DMS 273 (cell line): ENCODE data around the gene SGSH.
A peak's percentile ranks its signal among the peaks of the same experiment; 100 is the strongest.
"Not testable (repeated sequence)": the region's sequence is repeated elsewhere in the genome, so short reads cannot be mapped to it uniquely, and the experiment has no call there.

ENCODE experiments used
- DNase-seq: peaks from one replicate; lab custom pipeline; 2025; ENCODE audit not compliant: unreplicated experiment; lab: John Stamatoyannopoulos, UW

SGSH gene

DNA sequence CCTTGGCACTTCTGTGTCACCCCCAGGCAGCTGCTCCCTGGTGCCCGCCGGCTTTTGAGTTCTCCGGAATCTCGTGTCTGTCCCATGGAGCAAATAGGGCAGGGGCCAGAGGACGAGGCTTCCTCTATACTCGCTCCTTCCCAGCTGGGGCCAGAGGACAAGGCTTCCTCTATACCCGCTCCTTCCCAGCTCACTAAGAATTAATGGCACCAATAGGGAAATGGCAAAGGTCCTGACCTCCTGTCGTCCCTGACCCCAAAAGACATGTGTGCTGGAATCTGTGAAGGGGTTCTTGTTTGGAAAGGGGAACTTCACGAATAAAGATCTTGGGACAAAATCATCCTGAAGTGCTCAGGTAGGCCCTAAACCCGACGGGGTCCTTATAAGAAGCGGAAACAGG is 7.6 kb downstream of the SGSH start:
- no peak for DNase-seq

DNA sequence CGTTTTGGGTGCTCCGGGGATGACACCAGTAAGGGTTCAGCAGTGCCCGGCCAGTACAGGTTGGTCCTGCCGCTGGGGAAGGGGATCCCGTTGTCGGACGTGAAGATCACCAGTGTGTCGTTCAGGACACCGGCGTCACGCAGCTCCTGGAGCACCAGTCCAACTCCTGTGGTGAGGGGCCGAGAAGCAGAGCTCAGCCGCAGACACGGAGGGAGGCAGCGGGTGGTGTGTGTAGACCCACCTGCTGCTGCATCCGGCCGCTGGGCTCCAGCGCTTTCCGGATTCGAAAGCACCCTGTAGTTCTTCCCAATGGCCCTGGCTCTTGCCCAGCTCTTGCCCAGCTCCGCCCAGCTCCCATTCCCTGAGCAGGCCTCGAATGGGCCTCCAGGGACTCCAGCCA is 8.0 kb downstream of the SGSH start:
- no peak for DNase-seq

DNA sequence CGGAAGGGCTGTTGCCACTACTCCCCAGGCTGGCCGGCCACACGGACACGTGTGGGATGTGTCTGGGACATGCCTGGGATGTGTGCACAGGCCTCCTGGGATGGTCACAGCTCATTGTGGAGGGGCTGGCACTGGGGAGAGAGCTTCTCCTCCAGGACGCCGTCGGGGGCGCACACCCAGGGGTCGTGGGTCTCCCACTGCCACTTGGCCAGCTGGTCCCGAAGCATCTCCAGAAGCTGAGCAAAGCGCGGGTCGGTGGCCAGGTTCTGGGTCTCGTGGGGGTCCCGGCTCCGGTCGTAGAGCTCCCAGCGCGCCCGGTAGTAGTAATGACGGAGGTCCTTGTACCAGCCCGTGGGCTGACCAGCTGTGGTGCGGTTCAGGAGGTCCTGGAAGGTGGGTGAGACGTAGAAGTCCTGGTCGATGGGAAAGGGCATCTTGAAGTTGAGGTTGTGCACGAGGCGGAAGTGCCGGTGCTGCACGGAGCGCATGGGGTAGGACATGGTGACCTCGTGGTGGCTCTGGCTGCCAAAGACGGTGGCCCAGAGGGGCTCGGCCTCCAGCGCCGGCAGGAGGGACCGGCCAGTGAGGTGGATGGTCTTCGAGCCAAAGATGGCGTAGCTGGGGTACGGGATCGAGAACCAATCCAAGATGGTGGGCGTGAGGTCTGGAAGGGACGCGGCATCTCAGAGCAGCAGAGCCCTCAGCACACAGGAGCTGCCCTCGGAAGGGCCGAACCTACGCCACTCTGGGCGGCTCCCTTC is 9.6 kb downstream of the SGSH start:
- no peak for DNase-seq

DNA sequence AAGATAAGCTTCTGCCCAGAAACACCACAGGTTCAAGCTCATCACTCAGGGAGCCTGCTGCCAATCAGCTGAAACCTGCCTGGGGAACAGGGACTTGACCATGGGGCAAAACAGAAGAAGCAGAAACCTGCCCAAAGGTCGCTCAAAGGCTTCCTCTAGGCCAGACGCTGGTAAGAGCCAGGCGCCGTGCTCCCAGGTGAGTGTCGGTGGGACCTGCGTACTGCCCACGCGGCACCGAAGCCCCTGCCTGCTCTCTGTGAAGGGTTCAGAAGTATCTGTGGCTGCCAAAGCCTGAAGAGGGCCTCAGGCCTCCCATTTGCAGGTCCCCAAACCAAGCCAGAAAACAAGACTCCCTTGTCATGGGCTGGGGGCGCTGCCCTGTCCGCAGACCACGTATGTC is 10.4 kb downstream of the SGSH start:
- no peak for DNase-seq

DNA sequence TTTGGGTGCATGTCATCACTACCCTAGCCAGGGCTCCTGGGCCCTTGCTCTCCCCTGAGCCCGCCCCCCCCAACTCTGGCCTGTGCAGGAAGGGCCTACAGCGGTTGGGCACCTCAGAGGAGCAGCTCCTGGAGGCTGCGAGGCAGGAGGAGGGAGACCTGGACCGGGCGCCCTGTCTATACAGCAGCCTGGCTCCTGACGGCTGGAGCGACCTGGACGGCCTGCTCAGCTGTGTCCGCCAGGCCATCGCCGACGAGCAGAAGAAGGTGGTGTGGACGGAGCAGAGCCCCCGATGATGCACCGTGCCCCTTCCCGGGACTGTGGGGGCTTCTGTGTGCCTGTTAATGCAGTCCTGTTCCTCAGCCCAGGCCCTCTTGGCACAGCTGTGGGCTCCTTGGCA is 12.1 kb downstream of the SGSH start:
- no peak for DNase-seq

DNA sequence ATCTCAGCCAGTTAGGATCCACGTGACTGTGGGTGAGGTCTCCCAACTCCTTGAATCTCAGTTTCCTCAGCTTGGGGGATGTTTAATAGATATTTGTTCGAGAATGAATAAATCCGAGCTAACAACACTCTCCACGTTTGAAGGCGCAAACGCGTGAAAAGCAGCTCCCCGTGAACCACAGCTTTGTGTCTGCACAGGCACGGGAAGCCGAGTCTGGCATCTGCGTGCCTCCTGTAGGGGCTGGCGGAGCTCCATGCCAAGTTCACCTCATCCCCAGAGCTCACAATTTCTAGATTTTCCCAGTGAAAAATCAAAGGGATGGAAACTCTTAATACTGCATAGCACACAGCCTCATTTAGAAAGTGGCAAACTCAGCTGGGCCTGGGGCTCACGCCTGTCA is 14.3 kb downstream of the SGSH start:
- no peak for DNase-seq

DNA sequence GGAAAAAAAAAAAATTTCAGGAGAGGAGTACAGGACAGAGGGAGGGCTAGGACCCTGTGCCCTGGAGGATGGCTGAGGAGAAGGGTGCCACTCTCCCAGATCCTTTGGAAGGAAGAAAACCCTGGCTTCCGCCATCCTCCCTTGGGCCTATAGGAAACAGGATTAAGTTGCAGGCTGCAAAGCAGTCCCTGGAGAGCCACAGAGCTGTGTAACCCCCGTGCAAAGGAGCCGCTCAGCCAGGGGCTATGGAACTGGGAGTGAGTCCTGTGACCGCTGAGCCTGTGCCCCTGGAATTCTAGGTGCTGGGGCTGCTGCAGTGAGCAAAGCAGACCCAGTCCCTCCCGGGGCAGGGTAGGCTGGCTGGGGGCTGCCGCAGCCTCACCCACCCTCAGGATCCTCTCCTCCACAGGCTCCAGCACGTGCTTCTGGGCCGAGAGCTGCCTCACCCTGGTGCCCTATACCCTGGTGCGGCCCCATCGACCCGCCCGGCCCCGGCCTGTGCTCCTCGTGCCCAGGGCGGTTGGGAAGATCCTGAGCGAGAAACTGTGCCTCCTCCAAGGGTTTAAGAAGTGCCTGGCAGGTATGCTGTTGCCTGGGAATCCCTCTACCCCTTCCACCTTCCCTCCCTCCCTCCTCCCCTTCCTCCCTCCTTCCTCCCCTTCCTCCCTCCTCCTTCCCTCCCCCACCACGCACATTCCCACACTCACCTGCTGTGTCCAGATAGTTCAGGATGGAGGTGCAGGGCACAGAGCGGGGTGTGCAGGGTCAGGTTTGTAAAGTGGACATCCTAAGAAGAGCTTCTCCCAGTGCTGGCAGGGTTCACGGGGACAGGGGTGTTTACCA is 15.3 kb downstream of the SGSH start:
- no peak for DNase-seq

DNA sequence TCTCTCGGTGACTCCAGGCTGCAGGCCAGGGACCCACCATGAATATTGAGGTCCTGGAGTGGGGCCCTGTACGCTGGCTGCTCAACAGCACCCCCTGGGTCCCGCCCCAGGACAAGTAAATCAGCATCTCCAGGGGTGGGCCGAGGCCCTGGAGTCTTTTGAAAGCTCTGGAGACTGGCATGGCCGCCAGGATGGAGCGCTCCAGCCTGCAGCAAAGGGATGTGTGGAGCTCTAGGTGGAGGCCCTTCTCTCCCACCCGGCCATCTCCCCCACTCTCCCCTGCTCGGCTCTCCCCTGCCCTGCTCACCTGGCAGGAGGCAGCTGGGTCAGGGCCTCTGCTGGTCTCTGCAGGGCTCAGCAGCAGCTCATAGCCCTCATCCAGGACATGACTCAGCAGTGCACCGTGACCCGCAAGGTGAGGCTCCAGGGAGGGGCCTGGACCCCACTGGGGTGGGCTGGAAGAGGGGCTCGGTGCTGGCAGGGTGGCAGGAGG is 16.6 kb downstream of the SGSH start:
- DNase-seq = no peak

DNA sequence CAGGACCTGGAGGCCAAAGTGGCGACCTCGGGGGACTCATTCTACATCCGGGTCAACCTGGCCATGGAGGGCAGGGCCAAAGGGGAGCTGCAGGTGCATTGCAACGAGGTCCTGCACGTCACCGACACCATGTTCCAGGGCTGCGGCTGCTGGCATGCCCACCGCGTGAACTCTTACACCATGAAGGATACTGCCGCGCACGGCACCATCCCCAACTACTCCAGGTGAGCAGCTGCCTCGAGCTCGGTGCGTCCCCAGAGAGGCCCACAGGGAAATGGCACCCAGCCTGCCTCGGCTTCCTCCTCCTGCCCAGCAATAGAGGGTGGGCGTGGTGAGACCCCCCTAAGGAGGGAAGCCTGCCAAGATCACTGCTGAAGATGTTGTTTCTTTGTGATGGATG is 17.9 kb downstream of the SGSH start:
- no peak for DNase-seq

DNA sequence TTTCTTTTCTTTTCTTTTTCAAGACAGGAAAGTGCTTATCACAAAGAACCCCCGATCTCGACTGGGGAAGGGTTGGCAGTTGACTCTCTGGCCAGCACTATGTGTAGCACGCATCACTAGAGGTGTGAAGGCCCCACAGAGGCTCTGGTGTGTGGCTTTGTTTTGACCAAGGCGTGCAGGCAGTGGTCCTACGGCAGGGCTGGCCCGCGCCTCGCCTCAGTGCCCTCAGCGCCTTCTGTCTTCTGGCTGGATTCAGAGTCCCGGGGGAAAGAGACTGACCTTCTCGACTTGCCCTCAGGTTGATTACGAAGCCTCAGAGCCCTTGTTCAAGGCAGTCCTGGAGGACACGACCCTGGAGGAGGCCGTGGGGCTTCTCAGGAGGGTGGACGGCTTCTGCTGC is 18.7 kb downstream of the SGSH start:
- no peak for DNase-seq

DNA sequence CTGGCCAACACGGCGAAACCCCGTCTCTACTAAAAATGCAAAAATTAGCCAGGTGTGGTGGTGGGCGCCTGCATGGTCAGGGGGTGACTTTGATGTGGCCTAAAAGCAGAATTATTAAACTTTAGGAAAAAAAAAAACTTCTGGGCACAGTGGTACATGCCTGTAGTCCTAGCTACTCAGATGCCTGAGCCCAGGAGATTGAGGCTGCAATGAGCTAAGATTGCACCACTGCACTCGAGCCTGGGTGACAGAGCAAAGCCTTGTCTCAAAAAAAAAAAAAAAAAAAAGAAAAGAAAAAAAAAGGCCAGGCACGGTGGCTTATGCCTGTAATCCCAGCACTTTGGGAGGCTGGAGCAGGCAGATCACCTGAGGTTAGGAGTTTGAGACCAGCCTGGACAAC is 20.8 kb downstream of the SGSH start:
- DNase-seq = not testable (repeated sequence)

DNA sequence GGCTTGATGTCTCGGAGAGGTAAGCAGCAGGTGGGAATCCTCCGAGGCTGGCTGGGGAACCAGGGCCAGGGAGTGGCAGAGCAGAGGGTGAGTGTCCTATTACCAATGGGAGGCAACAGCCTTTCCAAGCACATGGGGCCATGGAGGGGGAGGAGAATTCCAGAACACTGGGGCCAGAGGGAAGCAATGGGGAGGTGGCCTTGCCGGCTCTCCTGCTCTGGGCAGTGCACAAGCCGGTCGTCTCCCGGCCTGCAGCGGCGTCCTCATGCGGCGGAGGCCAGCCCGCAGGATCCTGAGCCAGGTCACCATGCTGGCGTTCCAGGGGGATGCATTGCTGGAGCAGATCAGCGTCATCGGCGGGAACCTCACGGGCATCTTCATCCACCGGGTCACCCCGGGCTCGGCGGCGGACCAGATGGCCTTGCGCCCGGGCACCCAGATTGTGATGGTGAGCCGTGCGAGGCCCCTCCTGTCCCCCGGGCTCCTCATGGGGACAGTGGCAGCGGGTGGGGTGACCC is 21.9 kb downstream of the SGSH start:
- peak; percentile 59 for DNase-seq

DNA sequence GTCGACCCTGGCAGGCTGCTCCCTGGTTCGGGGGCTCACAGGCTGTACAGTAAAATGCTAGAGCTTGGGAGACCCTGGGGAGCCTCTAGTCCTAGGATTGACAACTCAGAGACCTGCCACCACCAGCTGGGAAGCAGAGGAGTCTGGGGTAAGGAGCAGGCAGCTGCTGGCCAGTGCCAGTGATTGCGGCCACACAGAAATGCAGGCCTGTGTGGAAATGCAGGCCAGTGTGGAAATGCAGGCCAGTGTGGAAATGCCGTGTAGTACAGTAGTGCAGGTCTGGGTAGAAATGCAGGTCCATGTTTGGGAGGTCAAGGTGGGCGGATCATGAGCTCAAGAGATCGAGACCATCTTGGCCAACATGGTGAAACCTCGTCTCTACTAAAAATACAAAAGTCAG is 23.5 kb downstream of the SGSH start:
- no peak for DNase-seq

DNA sequence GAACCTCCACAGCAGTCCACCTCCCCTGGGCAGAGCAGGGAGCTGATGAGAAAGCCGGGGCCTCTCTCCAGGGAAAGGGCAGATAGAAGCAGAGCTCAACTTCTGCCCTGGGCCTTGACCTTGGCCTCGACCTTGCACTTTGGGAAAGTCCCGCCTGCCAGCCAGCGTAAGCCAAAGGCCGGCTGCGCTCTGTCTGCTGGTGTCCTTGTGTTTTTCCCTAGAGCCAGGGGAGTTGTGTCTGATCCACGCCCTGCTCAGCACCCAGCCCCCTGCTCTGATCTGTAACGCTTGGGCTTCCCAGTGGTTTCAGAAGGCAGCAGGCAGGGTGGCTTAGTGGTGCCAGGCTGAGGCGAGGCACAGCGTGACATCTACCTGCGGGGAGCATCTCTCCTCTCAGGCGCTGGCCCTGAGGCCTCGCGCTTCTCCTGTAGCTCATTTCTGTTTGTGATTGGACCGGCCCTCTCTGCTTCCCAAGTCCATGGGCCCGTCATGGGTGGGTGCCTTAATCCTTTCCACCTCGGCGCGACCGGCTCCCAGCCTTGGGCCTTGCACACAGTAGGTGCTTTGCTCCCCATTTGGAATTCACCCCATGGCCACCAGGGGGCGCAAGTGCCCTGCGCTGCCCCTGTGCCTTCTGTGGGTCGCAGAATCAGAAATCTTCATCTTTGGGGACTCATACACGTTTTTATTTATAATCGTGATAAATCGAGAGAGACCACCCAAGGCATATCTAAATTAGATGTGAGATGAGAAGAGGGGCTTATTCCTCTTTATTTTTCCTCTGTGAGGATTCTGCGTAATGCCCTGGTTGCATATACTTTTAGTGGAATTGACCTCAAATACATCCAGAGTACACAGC is 24.2 kb downstream of the SGSH start:
- peak; percentile 40 for DNase-seq

DNA sequence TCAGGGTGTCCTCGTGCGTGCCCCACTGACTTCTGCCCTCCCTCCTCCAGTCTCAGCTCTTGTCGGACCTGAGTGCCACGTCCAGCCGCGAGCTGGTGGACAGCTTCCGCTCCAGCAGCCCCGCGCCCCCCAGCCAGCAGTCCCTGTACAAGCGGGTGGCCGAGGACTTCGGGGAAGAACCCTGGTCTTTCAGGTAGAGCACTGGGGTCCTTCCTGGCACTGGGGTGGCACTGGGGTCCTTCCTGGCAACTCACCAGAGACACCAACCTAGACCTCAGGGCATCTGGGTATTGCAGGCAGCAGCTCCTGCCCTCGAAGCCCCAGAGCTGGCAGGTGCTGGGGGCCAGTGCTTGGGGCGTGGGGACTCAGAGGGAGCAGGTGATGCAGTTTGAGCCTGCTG is 25.0 kb downstream of the SGSH start:
- DNase-seq = no peak

DNA sequence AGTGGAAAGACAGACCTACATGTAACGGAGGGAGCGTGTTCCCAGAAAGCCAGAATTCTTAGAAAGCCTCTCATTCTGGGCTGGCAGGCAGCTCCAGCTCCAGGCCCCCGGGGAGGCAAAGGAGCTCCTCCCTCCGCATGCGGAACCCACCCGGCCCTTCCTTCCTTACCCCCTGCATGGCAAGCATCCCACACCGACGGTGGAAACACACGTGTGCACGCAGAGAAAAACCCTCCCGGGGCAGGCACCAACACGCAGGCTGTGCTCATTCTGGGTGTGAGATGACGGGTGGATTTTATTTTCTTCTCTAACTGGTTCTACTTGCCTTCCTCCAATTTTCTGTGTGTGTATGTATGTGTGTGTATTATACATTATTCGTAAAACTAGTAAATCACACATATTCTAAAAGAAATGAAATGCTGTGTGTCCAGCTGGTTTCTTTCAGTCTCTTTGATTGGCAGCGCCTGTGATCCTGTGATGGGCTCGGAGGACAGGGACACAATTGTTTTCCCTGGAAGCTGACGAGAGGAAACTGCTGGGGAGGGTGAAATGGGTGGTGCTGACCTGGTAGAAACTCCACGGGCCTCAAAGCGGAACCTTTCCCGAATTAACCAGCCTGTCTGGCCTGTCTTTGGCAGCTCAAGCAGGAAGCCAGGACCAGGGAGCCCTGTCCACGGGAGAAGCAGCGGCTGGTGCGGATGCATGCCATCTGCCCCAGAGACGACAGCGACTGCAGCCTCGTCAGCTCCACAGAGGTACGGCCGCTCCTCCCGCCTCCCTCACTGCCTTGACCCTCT is 28.1 kb downstream of the SGSH start:
- no peak for DNase-seq

DNA sequence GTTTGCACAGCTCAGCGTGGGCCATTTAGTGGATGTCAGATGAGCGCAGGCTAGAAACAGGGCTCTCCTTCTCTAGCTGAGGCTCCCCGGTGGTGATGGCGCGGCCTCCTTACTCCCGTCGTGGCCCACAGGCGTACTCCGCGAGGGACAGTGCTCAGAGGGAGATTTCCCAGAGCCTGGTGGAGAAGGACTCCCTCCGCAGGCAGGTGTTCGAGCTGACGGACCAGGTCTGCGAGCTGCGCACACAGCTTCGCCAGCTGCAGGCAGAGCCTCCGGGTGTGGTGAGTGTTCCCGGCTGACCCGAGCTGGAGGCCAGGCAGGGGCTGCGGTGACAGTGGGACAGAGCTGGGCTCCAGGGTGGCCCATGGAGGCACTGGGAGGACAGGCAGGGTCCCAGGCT is 28.9 kb downstream of the SGSH start:
- DNase-seq = no peak

DNA sequence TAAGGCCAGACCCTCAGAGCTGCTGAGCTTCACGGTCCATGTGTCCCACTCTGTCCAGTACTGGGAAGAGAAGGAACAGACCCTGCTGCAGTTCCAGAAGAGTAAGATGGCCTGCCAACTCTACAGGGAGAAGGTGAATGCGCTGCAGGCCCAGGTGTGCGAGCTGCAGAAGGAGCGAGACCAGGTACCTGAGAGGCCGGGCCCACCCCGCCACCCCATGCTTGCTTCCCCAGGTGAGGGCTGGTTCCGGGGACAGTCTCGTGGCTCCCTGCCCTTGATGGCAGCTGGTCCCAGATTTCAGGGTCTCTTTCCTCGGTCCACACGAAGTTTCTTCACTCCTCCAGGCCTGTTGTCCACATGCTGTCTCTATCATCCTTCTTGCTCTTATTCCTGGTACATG is 29.4 kb downstream of the SGSH start:
- DNase-seq = no peak

DNA sequence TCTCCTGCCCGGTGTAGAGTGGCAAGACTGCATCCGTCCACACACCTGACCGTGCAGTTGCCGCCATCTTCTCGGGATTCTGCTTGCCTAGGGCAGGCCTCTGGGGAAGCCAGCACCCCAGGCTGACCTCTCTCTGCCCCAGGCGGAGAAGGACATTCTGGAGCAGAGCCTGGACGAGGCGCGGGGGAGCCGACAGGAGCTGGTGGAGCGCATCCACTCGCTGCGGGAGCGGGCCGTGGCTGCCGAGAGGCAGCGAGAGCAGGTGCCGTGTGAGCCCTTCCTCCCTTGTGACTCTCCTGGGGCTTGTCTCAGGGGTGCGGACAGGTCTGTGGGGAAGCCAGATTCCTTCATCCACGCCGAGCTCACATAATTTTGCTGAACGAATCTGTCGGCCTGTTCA is 30.5 kb downstream of the SGSH start:
- no peak for DNase-seq

DNA sequence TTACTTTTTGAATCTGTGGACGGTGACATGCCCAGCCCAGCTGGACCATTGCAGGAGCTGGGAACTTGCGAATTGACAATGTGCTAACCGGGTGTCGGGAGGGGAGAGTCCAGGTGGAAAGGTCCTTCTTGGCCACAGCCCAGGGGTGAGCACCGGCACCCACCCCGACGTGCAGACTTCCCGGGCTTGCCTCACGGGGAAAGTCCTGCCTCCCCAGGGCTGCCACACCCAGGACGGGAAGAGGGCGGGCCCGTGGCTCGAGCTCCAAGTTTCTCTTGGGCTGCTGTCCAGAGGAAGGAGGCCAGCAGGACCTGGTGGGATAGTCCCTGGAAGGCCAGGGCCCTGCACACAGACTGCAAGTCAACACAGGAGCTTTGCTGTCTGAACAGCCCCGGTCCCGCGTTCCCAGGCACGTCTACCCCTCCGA is 32.6 kb downstream of the SGSH start:
- no peak for DNase-seq
